ENCODE results near the gene STAG3. TPM values are rescaled to one million over a fixed set of nuclear protein-coding genes. Genes with fewer than 3 reads are reported as not detected.

Gene STAG3
- total RNA-seq, 4 donors from 2014 or later, result 0.96 to 9.4 (median 2.2) TPM; not detected in 1

DNA sequence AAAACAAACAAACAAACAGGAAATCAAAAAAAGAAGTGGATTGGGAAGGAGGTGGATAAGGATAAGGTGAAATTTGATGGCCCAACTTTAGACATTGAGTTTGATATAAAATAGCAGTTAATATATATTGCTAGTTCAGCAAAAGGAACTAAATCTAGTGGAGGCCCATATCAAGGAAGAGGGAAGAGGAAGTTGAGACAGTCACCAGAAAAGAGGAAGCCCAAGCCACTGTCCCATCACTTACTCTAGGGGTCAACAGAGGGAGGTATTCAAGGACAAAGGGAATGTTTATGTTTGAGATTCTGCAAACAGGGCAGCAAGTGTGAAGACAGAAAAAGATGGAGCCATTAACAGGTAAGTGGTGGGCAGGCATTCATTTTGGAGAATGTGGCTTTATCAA is 25.3 kb upstream of the STAG3 start:
- intact Hi-C loops (cut with DNase I; ENCODE audit: low total_unique reads), result no loop called here
- Histone ChIP-seq H3K4me1 (peaks cover 19 to 88% (median 53%) of the 10 kb centered on the region in 4 donors), H3K4me3 (no peak overlapping the region), H3K36me3 (peaks cover 0 to 6% (median 0%) of the 10 kb centered on the region in 4 donors), H3K9me3 (no peaks in the 10 kb centered on the region), H3K27ac (peak overlapping the region; percentile 89 to 91 (median 90)), H3K27me3 (no peaks in the 10 kb centered on the region)
- no peak for DNase-seq
- in situ Hi-C loops (cut with MboI; ENCODE audit: low pct_ligation_motif_present in 1 of 4, low pct_unique_long_range_greater_than_20kb in 1 of 4, low sequenced_read_pairs in 3 of 4), result no loop called here
- TF ChIP-seq, protein P1, sequence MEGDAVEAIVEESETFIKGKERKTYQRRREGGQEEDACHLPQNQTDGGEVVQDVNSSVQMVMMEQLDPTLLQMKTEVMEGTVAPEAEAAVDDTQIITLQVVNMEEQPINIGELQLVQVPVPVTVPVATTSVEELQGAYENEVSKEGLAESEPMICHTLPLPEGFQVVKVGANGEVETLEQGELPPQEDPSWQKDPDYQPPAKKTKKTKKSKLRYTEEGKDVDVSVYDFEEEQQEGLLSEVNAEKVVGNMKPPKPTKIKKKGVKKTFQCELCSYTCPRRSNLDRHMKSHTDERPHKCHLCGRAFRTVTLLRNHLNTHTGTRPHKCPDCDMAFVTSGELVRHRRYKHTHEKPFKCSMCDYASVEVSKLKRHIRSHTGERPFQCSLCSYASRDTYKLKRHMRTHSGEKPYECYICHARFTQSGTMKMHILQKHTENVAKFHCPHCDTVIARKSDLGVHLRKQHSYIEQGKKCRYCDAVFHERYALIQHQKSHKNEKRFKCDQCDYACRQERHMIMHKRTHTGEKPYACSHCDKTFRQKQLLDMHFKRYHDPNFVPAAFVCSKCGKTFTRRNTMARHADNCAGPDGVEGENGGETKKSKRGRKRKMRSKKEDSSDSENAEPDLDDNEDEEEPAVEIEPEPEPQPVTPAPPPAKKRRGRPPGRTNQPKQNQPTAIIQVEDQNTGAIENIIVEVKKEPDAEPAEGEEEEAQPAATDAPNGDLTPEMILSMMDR (IDR thresholded peaks at IDR 0.05), result no peak
- TF ChIP-seq POLR2A (IDR thresholded peaks at IDR 0.05), result no peak
- no peak for TF ChIP-seq POLR2AphosphoS5 (IDR thresholded peaks at IDR 0.05)
- no peak for TF ChIP-seq EP300 (IDR thresholded peaks at IDR 0.05; ENCODE audit: low read depth)

DNA sequence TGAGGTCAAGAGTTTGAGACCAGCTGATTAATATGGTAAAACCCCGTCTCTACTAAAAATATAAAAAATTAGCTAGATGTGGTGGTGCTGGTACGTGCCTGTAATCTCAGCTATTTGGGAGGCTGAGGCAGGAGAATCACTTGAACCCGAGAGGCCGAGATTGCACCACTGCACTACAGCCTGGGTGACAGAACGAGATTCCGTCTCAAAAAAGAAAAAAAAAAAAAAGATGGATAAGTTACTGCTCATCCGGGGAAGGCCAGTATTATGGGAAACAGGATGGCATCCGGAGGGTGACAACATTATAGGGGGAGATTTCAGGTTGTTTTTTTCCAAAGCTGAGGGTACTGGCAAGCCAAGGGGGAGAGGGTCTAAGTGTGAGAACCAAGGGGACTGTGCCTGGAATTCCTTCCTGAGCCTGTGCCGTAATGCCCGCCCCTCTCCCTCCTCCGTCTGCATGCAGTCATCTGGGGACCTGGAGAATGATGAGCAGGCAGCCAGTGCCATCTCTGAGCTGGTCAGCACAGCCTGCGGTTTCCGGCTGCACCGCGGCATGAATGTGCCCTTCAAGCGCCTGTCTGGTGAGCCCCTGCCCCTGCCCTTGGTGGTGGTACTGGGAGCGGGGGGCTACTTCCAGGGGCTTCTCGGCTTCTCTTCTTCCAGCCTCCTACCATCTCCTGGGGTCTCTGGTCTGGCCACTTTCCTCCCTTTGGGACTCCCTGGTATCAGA is 24.6 kb upstream of the STAG3 start:
- no peak overlapping the region for H3K4me3 ChIP-seq
- in situ Hi-C loops (cut with MboI; ENCODE audit: low pct_ligation_motif_present in 1 of 4, low pct_unique_long_range_greater_than_20kb in 1 of 4, low sequenced_read_pairs in 3 of 4) (no loop called here), intact Hi-C loops (cut with DNase I; ENCODE audit: low total_unique reads) (no loop called here)
- peaks cover 0 to 6% (median 0%) of the 10 kb centered on the region in 4 donors for H3K36me3 ChIP-seq
- H3K4me1 ChIP-seq, result peaks cover 24 to 90% (median 59%) of the 10 kb centered on the region in 4 donors
- 75 to 91% methylated on average over 8 to 18 of the region's 18 CpGs for WGBS, 2 donors (ENCODE audit: low coverage in 1 of 2)
- TF ChIP-seq POLR2A (IDR thresholded peaks at IDR 0.05) (no peak), POLR2AphosphoS5 (IDR thresholded peaks at IDR 0.05) (no peak), EP300 (IDR thresholded peaks at IDR 0.05; ENCODE audit: low read depth) (no peak)
- TF ChIP-seq, protein P1 (IDR thresholded peaks at IDR 0.05), result no peak
- DNase-seq, result no peak
- no peaks in the 10 kb centered on the region for H3K27me3 ChIP-seq
- no peaks in the 10 kb centered on the region for H3K9me3 ChIP-seq
- peak overlapping the region; percentile 89 to 91 (median 90) for H3K27ac ChIP-seq

DNA sequence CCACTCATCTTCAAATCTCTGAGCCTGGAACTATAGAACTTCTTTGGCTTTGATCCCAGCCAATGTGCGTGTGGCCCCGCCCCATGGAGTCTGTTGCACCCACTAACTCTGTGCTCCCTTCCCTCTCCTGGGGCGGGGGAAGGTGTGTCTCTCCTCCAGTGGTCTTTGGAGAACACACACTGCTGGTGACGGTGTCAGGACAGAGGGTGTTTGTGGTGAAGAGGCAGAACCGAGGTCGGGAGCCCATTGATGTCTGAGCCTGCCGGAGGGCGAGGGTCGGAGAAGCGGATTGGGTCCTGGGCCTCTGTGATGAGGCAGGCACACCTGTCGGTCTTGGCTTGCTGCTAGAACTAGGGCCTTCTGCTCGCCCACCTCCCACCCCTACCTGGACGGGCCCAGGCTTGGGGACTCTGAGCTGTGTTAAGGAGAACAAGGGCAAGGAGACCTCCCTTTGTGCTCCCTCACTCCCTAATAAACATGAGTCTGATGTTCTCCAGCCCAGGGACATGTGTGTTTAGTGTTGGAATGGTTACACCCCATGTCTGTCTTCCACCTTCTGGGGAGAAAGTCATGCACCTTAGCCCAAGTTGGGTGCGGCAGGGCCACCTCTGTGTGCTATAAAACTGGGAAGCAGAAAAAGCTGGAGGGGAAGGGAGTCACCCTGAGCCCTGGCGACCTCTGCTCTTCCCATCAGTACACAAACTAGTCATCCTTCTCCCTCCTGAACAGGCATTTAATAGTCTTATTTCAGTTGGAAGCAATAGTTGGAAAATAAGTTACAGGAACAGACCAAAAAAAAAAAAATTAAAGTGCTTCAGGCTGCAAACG is 23.8 kb upstream of the STAG3 start:
- TF ChIP-seq, protein P1 (IDR thresholded peaks at IDR 0.05), result no peak
- TF ChIP-seq POLR2A (IDR thresholded peaks at IDR 0.05) (peak; percentile 55), POLR2AphosphoS5 (IDR thresholded peaks at IDR 0.05) (peak in 2 of 3 donors; percentile 18 to 27)
- WGBS, 2 donors (ENCODE audit: low coverage in 1 of 2), result 23 to 55% methylated on average over 5 to 16 of the region's 16 CpGs
- Histone ChIP-seq H3K27me3 (no peaks in the 10 kb centered on the region), H3K4me1 (peaks cover 24 to 90% (median 61%) of the 10 kb centered on the region in 4 donors), H3K4me3 (no peak overlapping the region), H3K36me3 (peaks cover 0 to 6% (median 0%) of the 10 kb centered on the region in 4 donors), H3K9me3 (no peaks in the 10 kb centered on the region), H3K27ac (peak overlapping the region; percentile 89 to 91 (median 90))
- DNase-seq, result peak; percentile 78
- intact Hi-C loops (cut with DNase I; ENCODE audit: low total_unique reads), result no loop called here
- in situ Hi-C loops (cut with MboI; ENCODE audit: low pct_ligation_motif_present in 1 of 4, low pct_unique_long_range_greater_than_20kb in 1 of 4, low sequenced_read_pairs in 3 of 4), result no loop called here

Data from transverse colon (tissue), 4 donors.